Glomerular visceral epithelial cell (primary cell): ENCODE results near the gene ABHD2.

Experiments used
- DNase-seq: peaks from one replicate; pipeline ENCODE4 v3.0.0-alpha.2; 2016; ENCODE audit errors: extremely low spot score

The ABHD2 gene

DNA sequence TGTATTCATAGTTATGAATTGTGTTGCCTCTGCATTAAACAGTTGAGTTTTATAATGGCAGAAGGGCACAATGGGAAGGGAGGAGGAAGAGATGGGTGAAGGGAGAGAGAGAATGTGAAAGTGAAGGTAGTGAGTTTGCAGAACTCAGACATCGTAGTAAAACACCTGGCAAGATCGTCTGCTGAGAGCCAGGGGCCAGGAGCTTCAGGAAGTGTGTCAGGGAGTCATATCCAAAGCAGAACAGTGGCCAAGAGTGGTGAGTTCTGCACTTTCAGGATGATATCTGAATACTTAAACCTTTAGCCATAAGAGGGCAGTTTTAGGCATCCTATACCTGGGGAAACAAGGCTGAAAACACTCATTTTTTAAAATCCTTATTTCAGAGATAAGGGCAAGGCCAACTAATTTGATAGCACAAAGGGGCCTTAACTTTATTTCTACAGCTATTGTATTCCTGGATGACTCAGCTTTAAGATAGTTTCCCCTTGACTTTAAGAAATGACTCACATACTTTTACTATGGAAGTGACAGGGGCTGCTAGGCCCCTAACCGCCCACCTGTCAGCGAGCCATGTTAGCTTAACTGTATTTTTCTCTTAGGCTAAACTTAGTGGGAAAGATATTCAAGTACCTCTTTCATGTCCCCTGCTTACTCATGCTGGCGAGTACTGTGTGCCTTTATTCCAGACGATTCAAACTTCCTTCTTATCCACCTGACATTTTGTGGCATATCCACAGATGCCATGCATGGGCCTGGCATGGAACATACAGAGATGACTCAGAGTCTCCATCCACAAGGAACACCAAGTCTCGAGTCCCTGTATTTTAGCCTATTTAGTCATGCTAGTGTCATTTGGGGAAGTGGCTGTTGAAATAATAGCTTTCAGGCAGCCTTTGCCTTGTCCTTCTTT is 79.3 kb downstream of the ABHD2 start:
- DNase-seq = peak; percentile 73

DNA sequence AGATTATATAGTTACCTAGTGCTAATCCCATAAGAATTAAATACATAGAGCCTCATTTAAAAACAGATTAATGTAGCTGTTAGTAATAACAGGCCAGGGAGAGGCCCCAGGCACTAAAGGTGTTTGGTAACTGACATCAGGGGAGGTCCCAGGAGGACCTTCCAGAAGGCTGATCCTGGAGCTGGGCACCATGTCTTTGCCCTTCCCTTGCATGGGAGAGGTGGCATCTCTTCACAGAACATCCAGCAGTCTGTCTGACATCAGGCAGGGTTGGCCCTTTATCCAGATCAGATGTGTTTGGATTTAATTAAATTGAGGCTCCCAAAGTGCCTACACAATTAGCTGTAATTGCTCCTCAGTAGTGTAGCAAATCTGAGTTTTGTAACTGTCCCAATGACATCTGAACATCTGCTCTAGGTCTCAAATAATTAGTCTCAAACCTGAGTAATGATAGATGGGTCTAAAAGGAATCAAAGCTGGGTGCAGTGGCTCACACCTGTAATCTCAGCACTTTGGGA is 80.1 kb downstream of the ABHD2 start:
- no peak for DNase-seq

DNA sequence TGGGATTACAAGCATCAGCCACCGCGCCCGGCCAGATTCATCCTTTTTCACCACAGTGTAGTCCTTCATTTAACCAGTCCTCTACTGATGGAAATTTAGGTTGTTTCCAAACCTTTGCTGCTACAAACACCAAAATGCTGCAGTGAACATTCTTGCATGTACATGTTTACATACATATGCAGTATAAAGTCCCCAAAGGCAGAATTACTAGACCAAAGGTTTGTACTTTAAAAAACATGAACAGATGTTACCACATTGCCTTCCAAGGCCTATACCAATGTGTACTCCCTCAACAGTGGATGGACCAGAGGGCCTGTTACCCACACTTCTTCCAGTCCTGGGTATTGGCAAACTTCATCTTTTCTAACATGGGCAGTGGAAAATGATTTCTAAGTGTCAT is 82.1 kb downstream of the ABHD2 start:
- DNase-seq = no peak

DNA sequence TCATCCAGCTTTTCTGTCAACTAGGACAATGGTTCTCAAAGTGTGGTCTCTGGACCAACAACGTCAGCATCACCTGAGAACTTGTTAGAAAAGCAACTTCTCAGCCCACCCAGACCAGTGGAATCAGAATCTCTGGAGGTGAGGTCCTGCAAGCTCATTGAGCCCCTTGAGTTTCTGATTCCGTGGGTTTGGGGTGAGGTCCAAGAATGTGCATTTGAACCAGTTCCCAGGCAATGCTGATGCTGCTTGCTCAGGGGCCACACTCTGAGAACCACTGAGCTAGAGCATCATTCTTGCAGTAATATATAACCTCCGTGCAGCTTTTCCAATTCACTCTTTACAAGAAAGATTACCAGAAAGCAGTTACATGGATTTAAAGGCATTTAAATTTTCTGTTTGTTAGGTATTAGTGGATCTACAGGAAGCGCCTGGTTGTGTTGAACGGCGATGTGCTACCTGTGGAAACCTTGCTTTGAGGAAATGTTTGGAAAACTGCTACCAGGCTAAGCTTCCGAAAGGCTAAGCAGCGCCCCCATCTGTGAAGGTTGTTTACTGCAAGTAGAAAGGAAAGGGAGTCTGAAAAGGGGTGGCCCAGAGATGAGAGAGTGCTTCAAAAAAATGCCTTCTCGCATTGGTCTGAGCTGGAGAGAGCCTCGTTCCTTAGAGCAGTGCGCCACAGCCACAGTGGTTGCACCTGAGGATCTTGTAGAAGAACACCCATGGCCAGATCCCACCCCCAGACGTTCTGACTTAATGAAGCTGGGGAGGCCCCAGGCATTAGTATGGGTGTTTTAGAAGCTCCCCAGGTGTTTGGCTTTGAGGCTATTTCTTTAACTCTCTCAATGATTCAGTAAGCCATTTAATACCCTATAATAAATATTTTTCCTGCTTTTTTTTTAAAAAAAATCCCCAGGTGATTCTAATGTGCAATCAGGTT is 83.1 kb downstream of the ABHD2 start:
- peak; percentile 51 for DNase-seq

DNA sequence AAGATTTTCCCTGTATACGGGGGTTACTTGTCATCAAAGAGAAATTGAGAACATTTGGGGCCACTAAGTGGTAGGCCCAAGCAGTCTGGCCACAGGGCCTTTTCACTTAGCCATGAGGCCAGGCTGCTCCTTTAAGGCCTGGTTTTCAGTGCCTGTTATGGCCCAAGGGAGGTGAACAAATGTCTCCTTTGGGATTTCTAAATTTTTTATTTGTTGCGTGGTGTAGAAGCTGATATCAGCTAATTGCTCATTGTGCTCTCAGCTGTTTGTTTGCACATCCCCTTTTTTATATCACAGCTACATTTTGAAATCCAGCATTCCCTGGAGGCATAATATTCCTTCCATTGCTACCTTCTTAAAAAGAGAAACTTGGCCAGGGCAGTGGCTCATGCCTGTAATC is 84.7 kb downstream of the ABHD2 start:
- no peak for DNase-seq

DNA sequence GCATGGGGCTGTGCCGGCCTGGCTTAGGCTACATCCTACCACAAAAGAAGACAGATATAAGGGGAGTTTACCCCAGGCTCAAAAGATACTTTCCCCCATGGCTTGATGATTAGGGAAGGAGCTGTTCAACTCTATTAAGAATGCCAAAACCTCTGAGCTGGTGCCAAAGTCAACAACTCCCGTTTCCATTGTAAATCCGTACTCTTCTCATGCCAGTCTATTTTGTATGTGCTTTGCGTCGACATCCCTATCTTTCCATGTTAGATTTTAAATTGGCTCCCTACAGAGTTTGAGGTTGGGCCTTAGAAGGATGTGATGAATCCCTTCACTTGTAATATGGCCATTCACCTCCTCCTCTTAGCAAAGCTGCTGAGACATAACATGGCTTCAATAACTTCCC is 86.2 kb downstream of the ABHD2 start:
- DNase-seq = no peak

DNA sequence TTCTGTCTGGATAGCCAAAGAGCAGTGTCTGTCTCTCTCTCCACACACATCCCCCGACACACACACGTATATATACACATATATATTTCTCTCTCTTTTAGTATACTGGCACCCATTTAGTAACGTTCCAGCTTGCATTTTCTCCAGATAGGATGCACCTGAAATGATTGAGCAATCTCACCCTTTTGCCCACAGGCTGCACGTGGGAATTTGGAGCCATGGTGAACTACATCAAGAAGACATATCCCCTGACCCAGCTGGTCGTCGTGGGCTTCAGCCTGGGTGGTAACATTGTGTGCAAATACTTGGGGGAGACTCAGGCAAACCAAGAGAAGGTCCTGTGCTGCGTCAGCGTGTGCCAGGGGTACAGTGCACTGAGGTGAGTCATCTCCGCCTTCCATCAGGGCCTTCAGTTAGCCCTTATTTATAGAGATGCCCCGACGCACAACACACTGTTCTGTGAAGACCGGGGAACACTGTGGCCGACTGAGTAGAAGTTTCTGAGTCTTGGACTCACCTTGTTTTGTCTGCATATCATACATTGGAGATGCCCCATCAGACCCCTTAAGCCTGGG is 87.4 kb downstream of the ABHD2 start:
- DNase-seq = no peak

DNA sequence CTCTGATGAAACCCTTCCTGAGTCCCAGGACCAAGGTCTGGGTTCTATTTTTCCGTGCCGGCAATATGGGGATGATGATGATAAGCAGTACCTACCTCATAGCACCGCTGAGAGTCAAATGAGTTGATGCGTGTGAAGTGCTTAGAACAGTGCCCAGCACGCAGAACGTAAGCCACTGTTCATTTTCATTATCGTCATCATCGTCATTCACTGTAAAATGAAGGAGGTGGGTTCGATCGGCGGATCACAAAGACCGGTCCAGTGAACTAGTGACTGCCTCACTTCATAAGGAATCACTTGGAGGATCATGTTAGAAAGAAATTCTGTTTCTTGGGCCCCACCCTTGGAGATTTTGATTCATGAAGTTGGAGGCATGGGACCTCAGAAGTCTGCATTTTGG is 88.9 kb downstream of the ABHD2 start:
- no peak for DNase-seq

DNA sequence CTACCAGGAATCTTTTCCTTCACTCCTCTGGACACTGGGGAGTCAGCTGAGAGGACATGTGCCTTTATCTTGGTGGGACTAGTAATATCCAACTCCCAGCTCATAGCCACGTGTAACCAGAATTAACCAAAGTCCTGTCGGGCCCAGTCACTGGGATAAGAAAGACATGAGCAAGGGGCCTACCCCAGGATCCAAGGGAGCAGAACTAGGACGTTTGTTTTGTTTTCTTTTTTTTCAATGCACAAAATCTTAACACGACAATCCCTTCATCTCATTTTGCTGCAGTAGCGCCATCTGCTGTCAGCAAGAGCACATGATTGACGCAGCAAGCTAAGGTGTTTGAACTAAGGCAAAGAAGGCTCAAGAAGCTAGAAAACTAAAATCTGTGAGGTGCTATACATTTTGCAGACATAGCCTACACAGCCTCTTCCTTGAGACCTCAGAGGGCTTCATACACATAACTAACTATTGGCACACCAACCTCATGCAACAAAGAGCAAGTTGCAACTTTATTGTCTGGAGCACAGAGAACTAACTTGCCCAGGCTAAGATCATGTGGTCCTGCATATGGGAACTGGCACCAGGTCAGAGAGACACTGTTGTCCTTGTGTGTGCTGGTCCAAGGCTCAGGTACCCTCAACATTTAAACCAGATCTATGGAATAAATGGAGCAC is 89.5 kb downstream of the ABHD2 start:
- DNase-seq = peak; percentile 74

DNA sequence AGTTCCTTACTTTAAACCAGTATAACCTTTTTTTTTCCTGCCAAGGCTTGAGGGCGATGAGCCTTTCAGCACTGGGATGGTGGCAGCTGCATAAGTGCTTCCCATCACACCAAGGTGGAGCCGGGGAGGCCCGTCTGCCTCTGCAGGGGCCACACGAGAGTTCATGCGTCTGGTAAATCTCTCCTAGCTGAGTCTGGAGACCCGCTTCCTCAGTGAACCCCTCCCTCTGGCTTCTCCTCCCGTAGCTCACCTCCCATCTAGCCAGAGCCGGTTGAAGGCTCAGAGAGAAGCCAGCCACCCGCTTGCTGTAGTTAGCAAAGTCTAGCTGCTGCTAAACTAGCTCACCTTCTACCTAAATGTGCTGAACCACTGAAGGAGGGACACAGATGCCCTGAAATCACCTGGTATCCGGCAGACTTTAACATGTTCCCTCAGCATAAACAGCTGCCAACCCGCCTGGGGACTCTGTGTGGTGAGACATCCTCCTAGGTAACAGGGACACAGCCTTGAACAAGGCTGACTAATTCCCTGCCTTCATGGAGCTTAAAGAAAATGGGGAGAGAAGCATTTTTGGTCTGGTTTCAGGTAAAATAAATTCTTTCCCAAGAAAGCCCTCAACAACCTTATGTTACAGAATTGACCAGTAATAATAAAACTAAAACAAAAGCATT is 90.2 kb downstream of the ABHD2 start:
- DNase-seq = no peak

DNA sequence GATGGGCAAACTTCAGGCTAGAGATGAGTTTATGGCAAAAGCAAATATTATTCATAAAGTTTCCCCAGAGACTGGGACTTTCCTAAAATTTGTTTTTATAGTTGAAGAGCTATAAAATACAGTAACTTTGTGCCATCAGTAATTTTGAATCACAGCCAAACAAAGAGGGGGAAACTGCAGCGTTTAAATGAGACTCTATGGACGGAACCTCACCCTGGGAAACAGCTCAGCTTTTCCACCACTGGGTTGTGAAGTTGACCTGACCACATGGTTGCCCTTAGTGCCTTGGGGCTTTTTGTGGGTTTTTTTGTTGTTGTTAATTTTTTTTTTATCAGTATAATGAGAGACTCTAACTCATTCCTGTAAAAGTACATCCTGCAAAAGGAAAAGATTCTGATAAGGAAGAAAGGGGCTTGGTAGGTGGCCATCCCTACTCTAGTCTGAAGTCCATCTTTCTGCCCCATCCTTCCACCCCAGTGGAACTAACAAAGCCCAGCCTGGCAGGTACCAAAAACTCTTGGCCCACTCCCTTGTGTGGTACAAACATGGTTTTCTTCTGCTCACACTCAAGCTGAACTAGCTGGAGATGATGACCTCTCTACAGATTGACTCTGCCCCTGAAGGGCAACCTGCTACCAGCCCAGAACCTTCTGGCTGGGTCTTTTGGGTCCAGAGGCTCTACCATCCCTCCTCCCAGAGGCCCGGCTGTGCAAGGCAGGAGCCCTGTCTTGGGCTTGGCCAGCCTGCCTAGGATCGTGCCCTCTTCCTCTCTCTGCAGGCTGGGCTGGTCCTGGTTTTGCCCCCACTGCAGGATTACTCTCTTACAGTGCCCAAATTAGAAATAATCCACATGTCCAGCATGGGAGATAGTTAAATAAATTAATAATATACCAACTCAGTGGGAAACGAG is 92.0 kb downstream of the ABHD2 start:
- DNase-seq = no peak

DNA sequence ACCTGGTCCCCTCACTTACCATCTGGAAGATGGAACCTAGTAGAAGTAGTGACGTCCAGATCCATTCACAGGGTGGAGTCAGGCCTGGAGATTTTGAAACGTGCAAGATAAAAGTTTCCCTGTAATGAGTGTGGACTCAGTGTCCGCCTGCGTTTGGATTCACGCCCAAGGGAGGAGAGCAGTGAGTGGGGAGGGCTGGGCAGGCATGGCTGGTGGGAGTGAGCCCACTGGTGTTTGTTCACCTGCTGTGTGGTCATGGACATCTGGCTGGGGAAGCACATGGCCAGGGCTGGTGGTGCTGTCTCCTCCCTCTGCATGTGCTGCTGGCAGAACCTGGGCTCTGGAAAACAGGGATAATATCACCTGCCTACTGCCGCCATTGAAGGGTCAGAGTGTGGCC is 96.1 kb downstream of the ABHD2 start:
- DNase-seq = no peak

DNA sequence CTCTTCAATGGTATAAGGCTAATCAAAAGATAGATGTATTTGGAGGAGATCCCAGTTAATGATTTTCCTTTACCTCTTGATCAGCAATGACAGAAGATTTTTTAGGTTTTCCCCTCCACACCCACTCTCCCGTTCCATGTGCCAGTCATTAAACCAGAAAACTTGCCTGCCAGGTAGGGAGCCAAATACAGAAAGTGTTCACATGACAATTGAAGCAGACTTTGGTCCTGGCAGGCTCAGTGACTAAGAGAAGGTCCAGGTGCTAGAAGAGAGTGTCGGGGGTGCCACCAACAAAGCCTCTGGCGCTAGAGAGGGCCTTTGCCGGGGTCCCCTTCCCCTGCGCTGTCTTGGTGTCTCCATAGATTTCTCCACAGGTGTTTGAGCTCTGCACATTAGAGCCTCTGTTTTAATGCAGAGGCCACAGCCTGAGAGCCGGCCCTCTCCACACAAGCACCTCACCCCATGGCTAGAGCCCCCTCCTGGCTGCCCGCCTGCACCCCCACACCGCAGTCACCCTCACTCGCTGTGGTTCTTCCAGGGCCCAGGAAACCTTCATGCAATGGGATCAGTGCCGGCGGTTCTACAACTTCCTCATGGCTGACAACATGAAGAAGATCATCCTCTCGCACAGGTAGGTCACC is 96.8 kb downstream of the ABHD2 start:
- no peak for DNase-seq

DNA sequence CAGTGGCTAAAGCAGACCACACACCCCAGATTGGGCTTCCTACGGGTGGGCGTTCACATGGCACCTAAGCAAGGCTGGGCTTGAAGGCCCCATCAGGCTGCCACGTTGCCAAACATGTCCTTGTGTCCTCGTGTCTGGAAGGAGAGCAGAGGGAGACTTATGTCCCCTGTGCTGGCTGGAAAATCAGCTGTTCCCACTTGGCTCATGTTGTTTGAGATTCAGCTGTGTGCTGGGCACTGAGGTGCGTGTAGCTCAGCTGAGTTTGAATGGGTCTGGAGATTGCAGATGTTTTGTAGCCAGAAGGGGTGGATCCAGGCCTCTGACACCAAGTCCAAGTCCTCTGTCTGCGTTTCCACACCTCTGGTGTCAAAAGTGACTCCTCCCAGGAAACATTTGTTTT is 98.5 kb downstream of the ABHD2 start:
- no peak for DNase-seq

DNA sequence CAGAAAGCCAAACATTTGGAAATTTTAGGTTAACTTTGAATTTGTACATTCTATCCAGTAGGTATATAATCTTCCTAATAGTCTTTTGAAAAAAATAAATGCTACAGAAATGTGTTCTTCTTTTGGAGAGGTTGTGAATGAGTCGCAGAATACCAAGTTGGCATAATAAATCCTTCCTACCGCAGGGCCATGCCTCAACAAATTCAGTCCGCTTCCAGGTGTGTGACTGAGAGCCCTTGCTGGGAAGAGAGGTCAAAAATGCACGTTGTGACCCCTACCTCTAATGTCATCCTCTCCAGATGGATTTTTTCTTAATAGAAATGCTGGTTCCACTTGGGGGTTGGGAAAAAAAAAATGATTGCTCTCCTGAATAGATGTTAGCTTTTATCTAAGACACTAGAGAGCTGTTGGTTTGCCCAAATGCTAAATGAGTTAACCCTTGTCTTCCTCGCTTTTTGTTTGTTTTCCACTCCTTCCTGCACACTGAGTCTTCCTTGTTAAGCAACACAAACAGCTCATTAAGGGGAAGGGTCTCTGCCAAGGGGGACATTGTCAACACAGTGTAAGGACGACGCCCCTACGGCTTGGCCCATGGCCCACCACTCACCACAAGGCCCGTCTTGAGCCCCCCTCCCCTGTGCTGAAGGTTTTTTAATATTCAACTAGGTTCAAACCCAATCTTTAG is 99.2 kb downstream of the ABHD2 start:
- peak; percentile 31 for DNase-seq

DNA sequence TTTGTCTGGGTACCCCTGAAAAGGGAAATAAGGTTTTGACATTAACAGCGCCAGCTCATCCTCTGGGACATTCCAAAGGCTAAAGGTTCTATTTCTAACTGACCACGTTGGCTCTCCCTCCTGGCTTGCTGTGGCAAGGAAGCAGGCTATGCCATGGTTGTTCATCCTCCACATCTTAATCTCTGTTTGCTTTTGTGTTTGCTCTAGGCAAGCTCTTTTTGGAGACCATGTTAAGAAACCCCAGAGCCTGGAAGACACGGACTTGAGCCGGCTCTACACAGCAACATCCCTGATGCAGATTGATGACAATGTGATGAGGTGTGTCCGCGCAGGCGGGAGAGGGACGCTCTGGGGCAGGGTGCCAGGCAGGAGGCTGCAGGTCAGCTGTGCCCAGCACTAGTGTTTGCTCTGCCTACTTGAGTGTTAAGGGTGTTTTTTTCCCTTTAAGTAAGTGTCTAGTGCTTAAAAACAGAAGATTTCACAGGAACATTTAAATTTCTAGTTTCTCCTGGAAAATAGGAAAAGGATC is 99.8 kb downstream of the ABHD2 start:
- peak; percentile 44 for DNase-seq

DNA sequence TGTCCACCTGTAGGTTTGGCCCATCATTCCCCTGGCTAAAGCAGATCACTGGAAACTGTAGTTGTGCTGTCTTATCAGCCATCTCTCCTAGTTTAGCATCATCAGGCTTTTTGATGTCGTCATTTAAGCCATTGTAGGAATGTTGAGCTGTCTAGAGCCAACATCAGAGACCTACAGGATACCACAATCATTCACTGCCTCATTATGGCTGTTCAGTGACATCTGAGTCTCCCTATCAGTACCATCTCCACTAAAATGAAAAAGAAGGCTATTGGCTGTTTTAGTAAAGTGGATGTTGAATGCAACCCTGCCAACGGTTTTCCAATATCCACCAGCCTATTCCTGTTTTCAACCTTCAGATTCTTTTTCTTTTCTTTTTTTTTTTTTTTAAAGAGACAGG is 103.9 kb downstream of the ABHD2 start:
- DNase-seq = no peak

DNA sequence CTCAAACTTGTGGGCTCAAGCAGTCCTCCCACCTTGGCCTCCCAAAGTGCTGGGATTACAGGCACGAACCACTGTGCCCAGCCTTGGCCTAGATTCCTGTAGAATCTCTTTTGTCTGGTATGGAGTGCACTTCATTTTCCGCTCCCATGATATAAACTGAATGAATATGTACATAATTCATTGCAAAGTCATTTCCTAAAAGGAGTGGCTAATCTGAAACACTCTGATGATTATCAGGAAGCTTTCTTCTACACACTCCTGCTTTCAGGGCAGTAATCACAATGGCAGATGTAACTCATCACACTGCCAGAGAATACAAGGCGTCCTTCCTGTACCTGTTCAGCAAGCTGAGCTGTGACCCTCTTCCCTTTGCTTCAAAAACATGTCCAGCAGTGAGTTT is 104.5 kb downstream of the ABHD2 start:
- DNase-seq = no peak

DNA sequence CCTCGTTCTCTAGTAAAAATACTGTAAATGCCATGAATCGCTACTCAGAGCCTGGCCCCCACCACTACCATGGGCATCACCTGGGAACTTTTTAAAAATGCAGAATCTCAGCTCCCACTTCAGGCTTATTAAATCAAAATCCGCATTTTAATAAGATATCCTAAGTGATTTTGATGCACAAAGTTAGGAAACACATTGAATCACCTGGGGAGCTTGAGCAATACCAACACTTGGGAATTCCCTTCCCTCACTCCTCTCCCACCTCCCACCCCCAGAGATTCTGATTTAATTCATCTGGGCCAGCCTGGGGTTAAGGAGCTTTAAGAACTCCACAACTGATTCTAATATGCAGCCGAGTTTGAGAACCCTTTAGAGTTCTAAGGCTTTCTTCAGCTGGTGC is 106.4 kb downstream of the ABHD2 start:
- DNase-seq = no peak
